Mammary epithelial cell (primary cell): ENCODE measurements around the gene MYBPH.

Source experiments
- EZH2 ChIP-seq: IDR thresholded peaks from 2 replicates; pipeline ENCODE4 v1.6.1; 2012; ENCODE audit warnings: low read length, inconsistent platforms, borderline replicate concordance
- TF ChIP-seq, protein P1 (sequence below), 2 donors: IDR thresholded peaks in 1 of 2; conservative IDR thresholded peaks in 1 of 2; 2 replicates each; pipeline ENCODE4 v1.5.1; 2011 to 2012; ENCODE audit warnings: inconsistent platforms in 2 of 2, low read length in 2 of 2, mild to moderate bottlenecking in 2 of 2, control low read depth in 1 of 2, low read depth in 1 of 2; ENCODE audit not compliant: insufficient read depth in 1 of 2; ENCODE audit errors: extremely low read depth in 1 of 2

DNA sequence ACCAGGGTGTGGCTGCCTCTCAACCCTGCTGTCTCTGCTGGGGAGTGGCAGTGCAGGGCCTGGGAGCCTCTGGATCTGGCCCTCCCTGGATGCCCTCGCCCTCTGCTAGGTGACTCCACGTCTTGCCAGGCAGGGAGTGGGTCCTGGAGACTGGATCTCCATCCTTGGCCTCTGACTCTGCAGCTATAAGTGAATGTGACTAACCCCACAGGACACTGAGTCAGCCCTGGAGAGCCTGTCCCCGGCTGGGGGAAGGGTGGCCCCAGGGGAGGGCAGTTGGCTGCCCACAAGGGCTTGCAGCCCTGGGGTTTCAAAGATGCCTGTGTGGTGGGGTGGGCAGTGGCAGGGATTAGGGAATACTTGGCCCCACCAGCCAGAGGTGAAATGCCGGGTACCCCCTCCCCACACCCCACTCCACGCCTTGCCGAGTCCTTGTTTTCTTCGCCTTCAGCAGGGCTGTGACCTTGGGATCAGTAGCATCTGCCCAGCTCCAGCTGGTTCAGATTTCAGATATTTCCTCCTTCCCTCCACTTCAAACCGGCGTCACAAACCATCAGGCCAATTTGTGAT, 1.9 kb upstream of the MYBPH start:
- TF ChIP-seq, protein P1, sequence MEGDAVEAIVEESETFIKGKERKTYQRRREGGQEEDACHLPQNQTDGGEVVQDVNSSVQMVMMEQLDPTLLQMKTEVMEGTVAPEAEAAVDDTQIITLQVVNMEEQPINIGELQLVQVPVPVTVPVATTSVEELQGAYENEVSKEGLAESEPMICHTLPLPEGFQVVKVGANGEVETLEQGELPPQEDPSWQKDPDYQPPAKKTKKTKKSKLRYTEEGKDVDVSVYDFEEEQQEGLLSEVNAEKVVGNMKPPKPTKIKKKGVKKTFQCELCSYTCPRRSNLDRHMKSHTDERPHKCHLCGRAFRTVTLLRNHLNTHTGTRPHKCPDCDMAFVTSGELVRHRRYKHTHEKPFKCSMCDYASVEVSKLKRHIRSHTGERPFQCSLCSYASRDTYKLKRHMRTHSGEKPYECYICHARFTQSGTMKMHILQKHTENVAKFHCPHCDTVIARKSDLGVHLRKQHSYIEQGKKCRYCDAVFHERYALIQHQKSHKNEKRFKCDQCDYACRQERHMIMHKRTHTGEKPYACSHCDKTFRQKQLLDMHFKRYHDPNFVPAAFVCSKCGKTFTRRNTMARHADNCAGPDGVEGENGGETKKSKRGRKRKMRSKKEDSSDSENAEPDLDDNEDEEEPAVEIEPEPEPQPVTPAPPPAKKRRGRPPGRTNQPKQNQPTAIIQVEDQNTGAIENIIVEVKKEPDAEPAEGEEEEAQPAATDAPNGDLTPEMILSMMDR (conservative IDR thresholded peaks at IDR 0.05 in 1 of 2, IDR thresholded peaks at IDR 0.05 in 1 of 2; ENCODE audit: extremely low read depth in 1 of 2, insufficient read depth in 1 of 2, low read depth in 1 of 2, low read length in 2 of 2): no peak
- TF ChIP-seq EZH2: no peak
